Cardiac muscle cell (in vitro differentiated cells and primary cell): ENCODE results near the gene PGM1. TPM values are rescaled to one million over a fixed set of nuclear protein-coding genes. Genes with fewer than 3 reads are reported as not detected.

Source experiments
- DNase-seq, 2 donors: peaks; one replicate each; pipeline versions ENCODE4 v3.0.0 to v3.0.0-alpha.2; 2010 to 2017; ENCODE audit warnings: low read depth in 1 of 2, low spot score in 1 of 2
- H3K27ac ChIP-seq: fragments of 200-600 bp; sonication (generic); 2 replicates; pipeline ENCODE4 v1.5.1; 2016
- H3K27me3 ChIP-seq: fragments of 200-600 bp; sonication (generic); 2 replicates; pipeline ENCODE4 v1.6.0; 2016; ENCODE audit warnings: control low read depth
- H3K36me3 ChIP-seq: fragments of 200-600 bp; sonication (generic); 2 replicates; pipeline ENCODE4 v1.5.1; 2016; ENCODE audit warnings: control low read depth
- H3K4me1 ChIP-seq: fragments of 200-600 bp; sonication (generic); 2 replicates; pipeline ENCODE4 v1.8.1; 2017; ENCODE audit warnings: low read depth, mild to moderate bottlenecking, mixed run types
- H3K4me3 ChIP-seq: fragments of 200-600 bp; sonication (generic); 2 replicates; pipeline ENCODE4 v1.5.1; 2016; ENCODE audit warnings: mild to moderate bottlenecking
- H3K9me3 ChIP-seq: fragments of 200-600 bp; sonication (generic); 2 replicates; pipeline ENCODE4 v1.5.1; 2017; ENCODE audit warnings: low read depth, mild to moderate bottlenecking, control low read depth
- CTCF ChIP-seq: IDR thresholded peaks from 2 replicates; pipeline ENCODE4 v1.5.1; 2012; ENCODE audit warnings: low read depth, mild to moderate bottlenecking, low read length
- polyA plus RNA-seq: library from polyadenylated mRNA; unstranded; fragments of >200 nt; fragmentation: Nextera tagmentation; extraction: Ambion mirVana; gene quantifications from 2 replicates; pipeline ENCODE4 v1.2.1, GENCODE V29; 2016
- total RNA-seq: library from RNA; depleted of rRNA; stranded (reverse); fragments of >200 nt; gene quantifications from 2 replicates; pipeline ENCODE4 v1.2.3, GENCODE V29; 2016

The PGM1 gene
- total and polyA plus RNA-seq, 2 experiments from 2014 or later = 277 to 344 TPM

GRCh38 chr1:63623952-63624351, 30.7 kb downstream of the PGM1 start:
- peak in 1 of 2 donors; percentile 54 for DNase-seq
- H3K27me3 ChIP-seq = no peaks in the 10 kb centered on the region
- no peaks in the 10 kb centered on the region for H3K9me3 ChIP-seq
- H3K27ac ChIP-seq = peak overlapping the region; percentile 78
- H3K4me1 ChIP-seq = peaks cover 37% of the 10 kb centered on the region
- H3K4me3 ChIP-seq = no peak overlapping the region
- no peak for TF ChIP-seq CTCF
- no peaks in the 10 kb centered on the region for H3K36me3 ChIP-seq

- no peaks in the 10 kb centered on the region for H3K27me3 ChIP-seq
- H3K4me3 ChIP-seq = no peak overlapping the region
- peak; percentile 32 for TF ChIP-seq CTCF
- no peaks in the 10 kb centered on the region for H3K9me3 ChIP-seq
- peak in 1 of 2 donors; percentile 81 for DNase-seq
- H3K27ac ChIP-seq = no peak overlapping the region
- peaks cover 2% of the 10 kb centered on the region for H3K36me3 ChIP-seq
- H3K4me1 ChIP-seq = peaks cover 37% of the 10 kb centered on the region
Measured at GRCh38 chr1:63624911-63625310, 31.7 kb downstream of the PGM1 start.

- no peaks in the 10 kb centered on the region for H3K9me3 ChIP-seq
- H3K4me3 ChIP-seq = no peak overlapping the region
- no peaks in the 10 kb centered on the region for H3K27me3 ChIP-seq
- H3K4me1 ChIP-seq = peaks cover 37% of the 10 kb centered on the region
- H3K27ac ChIP-seq = no peak overlapping the region
- DNase-seq = peak in 1 of 2 donors; percentile 78
- no peak for TF ChIP-seq CTCF
- H3K36me3 ChIP-seq = peaks cover 13% of the 10 kb centered on the region
Measured at GRCh38 chr1:63626222-63626621, 33.0 kb downstream of the PGM1 start.

- no peak overlapping the region for H3K27ac ChIP-seq
- TF ChIP-seq CTCF = no peak
Measured at GRCh38 chr1:63628607-63629006, 35.4 kb downstream of the PGM1 start.

GRCh38 chr1:63630238-63630637, 37.0 kb downstream of the PGM1 start:
- H3K4me1 ChIP-seq = peaks cover 8% of the 10 kb centered on the region
- H3K9me3 ChIP-seq = no peaks in the 10 kb centered on the region
- no peak for TF ChIP-seq CTCF
- no peaks in the 10 kb centered on the region for H3K27me3 ChIP-seq
- H3K36me3 ChIP-seq = peaks cover 38% of the 10 kb centered on the region
- no peak overlapping the region for H3K4me3 ChIP-seq
- peak overlapping the region; percentile 0 for H3K27ac ChIP-seq
- no peak for DNase-seq

More at GRCh38 chr1:63628607-63629006, 35.4 kb downstream of the PGM1 start:
- H3K27me3 ChIP-seq = no peaks in the 10 kb centered on the region
- no peak for DNase-seq
- peaks cover 24% of the 10 kb centered on the region for H3K4me1 ChIP-seq
- H3K9me3 ChIP-seq = no peaks in the 10 kb centered on the region
- H3K36me3 ChIP-seq = peaks cover 26% of the 10 kb centered on the region
- no peak overlapping the region for H3K4me3 ChIP-seq

GRCh38 chr1:63630666-63631065, 37.5 kb downstream of the PGM1 start:
- TF ChIP-seq CTCF = no peak
- Histone ChIP-seq H3K4me3 (no peak overlapping the region), H3K27me3 (no peaks in the 10 kb centered on the region), H3K36me3 (peaks cover 42% of the 10 kb centered on the region), H3K9me3 (no peaks in the 10 kb centered on the region), H3K27ac (no peak overlapping the region), H3K4me1 (peaks cover 3% of the 10 kb centered on the region)
- peak in 1 of 2 donors; percentile 23 for DNase-seq
